Measurements from ENCODE around the gene PELO.

GRCh38 chr5:52799983-52800393, 12.3 kb downstream of the PELO start:
- TF ChIP-seq, protein P1, sequence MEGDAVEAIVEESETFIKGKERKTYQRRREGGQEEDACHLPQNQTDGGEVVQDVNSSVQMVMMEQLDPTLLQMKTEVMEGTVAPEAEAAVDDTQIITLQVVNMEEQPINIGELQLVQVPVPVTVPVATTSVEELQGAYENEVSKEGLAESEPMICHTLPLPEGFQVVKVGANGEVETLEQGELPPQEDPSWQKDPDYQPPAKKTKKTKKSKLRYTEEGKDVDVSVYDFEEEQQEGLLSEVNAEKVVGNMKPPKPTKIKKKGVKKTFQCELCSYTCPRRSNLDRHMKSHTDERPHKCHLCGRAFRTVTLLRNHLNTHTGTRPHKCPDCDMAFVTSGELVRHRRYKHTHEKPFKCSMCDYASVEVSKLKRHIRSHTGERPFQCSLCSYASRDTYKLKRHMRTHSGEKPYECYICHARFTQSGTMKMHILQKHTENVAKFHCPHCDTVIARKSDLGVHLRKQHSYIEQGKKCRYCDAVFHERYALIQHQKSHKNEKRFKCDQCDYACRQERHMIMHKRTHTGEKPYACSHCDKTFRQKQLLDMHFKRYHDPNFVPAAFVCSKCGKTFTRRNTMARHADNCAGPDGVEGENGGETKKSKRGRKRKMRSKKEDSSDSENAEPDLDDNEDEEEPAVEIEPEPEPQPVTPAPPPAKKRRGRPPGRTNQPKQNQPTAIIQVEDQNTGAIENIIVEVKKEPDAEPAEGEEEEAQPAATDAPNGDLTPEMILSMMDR (IDR thresholded peaks at IDR 0.05) = no peak
- no peak for TF ChIP-seq POLR2A (IDR thresholded peaks at IDR 0.05)
